ENCODE results near the gene GTPBP6. TPM values are rescaled to one million over a fixed set of nuclear protein-coding genes. Genes with fewer than 3 reads are reported as not detected.
"Not testable (repeated sequence)": the region's sequence is repeated elsewhere in the genome, so short reads cannot be mapped to it uniquely, and the experiment has no call there.

GTPBP6 gene
- total and polyA plus RNA-seq, 12 donors = 5.3 to 57.1 (median 38.1) TPM

- Histone ChIP-seq H3K4me1 (replicated peaks in 1 of 2) (peaks cover 3 to 11% of the 10 kb centered on the region in 2 donors), H3K36me3 (replicated peaks in 1 of 2) (no peaks in the 10 kb centered on the region), H3K9me3 (replicated peaks in 1 of 3) (no peaks in the 10 kb centered on the region), H3K4me3 (no peak overlapping the region), H3K27ac (no peak overlapping the region), H3K27me3 (no peaks in the 10 kb centered on the region)
- DNase-seq = peak in 1 of 7 donors; percentile 3
- 96 to 97% (median 97%) methylated on average over 30 to 39 of the region's 39 CpGs for WGBS, 4 donors
- intact Hi-C loops (cut with DNase I) = no loop called here
- TF ChIP-seq, protein P1, sequence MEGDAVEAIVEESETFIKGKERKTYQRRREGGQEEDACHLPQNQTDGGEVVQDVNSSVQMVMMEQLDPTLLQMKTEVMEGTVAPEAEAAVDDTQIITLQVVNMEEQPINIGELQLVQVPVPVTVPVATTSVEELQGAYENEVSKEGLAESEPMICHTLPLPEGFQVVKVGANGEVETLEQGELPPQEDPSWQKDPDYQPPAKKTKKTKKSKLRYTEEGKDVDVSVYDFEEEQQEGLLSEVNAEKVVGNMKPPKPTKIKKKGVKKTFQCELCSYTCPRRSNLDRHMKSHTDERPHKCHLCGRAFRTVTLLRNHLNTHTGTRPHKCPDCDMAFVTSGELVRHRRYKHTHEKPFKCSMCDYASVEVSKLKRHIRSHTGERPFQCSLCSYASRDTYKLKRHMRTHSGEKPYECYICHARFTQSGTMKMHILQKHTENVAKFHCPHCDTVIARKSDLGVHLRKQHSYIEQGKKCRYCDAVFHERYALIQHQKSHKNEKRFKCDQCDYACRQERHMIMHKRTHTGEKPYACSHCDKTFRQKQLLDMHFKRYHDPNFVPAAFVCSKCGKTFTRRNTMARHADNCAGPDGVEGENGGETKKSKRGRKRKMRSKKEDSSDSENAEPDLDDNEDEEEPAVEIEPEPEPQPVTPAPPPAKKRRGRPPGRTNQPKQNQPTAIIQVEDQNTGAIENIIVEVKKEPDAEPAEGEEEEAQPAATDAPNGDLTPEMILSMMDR (IDR thresholded peaks at IDR 0.05) = no peak
- no peak for TF ChIP-seq POLR2A (IDR thresholded peaks at IDR 0.05)
These were observed 34.2 kb upstream of the GTPBP6 start for GRCh38 chrX:352582-353314.

DNA sequence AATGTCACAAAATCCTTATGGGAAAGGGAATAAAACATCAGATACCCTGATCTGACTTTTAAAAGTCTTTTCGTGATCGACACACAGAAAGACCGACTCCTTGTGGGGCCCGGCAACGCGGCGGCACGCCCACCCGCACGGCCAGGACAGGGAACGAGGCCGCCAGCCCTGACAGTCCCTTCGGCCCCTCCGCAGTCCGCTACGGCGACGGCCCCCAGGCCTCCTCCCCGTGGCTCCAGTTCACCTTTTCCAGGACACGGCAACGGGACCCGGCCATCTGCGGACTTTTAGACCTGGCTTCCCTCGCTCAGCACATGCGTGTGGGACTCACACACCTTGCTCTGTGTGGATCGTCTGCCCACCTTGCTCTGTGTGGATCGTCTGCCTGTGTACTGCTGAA, 33.6 kb upstream of the GTPBP6 start:
- peaks cover 3 to 11% of the 10 kb centered on the region in 2 donors for H3K4me1 ChIP-seq (replicated peaks in 1 of 2)
- H3K4me3 ChIP-seq = no peak overlapping the region
- TF ChIP-seq, protein P1 (IDR thresholded peaks at IDR 0.05) = no peak
- no peak for TF ChIP-seq POLR2A (IDR thresholded peaks at IDR 0.05)
- H3K9me3 ChIP-seq (replicated peaks in 1 of 3) = no peaks in the 10 kb centered on the region
- 96 to 97% (median 97%) methylated on average over 21 to 27 of the region's 27 CpGs for WGBS, 4 donors
- H3K36me3 ChIP-seq (replicated peaks in 1 of 2) = no peaks in the 10 kb centered on the region
- H3K27ac ChIP-seq = no peak overlapping the region
- no peaks in the 10 kb centered on the region for H3K27me3 ChIP-seq
- intact Hi-C loops (cut with DNase I) = no loop called here
- no peak for DNase-seq

DNA sequence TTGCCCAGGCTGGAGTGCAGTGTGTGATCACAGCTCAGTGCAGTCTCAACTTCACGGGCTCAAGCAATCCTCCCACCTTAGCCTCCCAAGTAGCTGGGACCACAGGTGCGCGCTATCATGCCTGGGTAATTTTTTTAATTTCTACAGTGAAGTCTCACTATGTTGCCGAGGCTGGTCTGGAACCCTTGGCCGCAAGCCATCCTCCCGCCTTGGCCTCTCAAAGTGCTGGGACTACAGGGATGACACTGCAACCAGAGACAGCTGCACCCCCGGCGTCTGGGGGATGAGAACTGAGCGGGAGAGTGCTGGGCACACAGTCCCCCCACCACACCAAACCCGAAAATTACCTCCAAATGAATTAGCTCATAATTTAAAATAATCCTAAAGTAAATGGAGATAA, 33.1 kb upstream of the GTPBP6 start:
- Histone ChIP-seq H3K4me3 (no peak overlapping the region), H3K36me3 (replicated peaks in 1 of 2) (no peaks in the 10 kb centered on the region), H3K27ac (no peak overlapping the region), H3K9me3 (replicated peaks in 1 of 3) (no peaks in the 10 kb centered on the region), H3K4me1 (replicated peaks in 1 of 2) (peaks cover 3 to 11% of the 10 kb centered on the region in 2 donors), H3K27me3 (no peaks in the 10 kb centered on the region)
- 93 to 97% (median 96%) methylated on average over 9 to 10 of the region's 10 CpGs for WGBS, 4 donors
- no peak for DNase-seq
- TF ChIP-seq, protein P1 (IDR thresholded peaks at IDR 0.05) = no peak
- no peak for TF ChIP-seq POLR2A (IDR thresholded peaks at IDR 0.05)
- intact Hi-C loops (cut with DNase I) = no loop called here

- H3K27ac ChIP-seq; H3K27me3 ChIP-seq; H3K9me3 ChIP-seq (replicated peaks in 1 of 3); intact Hi-C loops (cut with DNase I); H3K36me3 ChIP-seq (replicated peaks in 1 of 2); H3K4me3 ChIP-seq; DNase-seq: not testable (repeated sequence)
- WGBS, 4 donors = 93 to 98% (median 97%) methylated on average over 10 to 13 of the region's 13 CpGs
- H3K4me1 ChIP-seq (replicated peaks in 1 of 2) = peaks cover 3 to 11% of the 10 kb centered on the region in 2 donors
These were observed 32.7 kb upstream of the GTPBP6 start for GRCh38 chrX:351324-351641.

Data from adrenal gland (tissue), 12 donors.